NOMO-1 (cell line): ENCODE measurements around the gene ASMT.
"Not testable (repeated sequence)": the region's sequence is repeated elsewhere in the genome, so short reads cannot be mapped to it uniquely, and the experiment has no call there.

Experiments
- DNase-seq, 2 experiments: peaks; one replicate each; lab custom pipeline; 2025; ENCODE audit not compliant: unreplicated experiment in 2 of 2; lab: John Stamatoyannopoulos, UW

Gene ASMT

GRCh38 chrX:1646009-1646408, 31.1 kb downstream of the ASMT start:
- no peak for DNase-seq

- DNase-seq: no peak
Measured at GRCh38 chrX:1649621-1650020, 34.8 kb downstream of the ASMT start.

GRCh38 chrX:1652011-1652811, 37.4 kb downstream of the ASMT start:
- peak; percentile 64 to 80 for DNase-seq

GRCh38 chrX:1656379-1656778, 41.5 kb downstream of the ASMT start:
- no peak for DNase-seq

GRCh38 chrX:1657367-1658070, 42.7 kb downstream of the ASMT start:
- peak; percentile 80 to 85 for DNase-seq

- no peak for DNase-seq
Measured at GRCh38 chrX:1658071-1658491, 43.2 kb downstream of the ASMT start.

- no peak for DNase-seq
Measured at GRCh38 chrX:1659664-1660461, 45.0 kb downstream of the ASMT start.

GRCh38 chrX:1661048-1661921, 46.4 kb downstream of the ASMT start:
- DNase-seq: no peak

GRCh38 chrX:1661922-1662221, 47.0 kb downstream of the ASMT start:
- DNase-seq: no peak

GRCh38 chrX:1667566-1667965, 52.7 kb downstream of the ASMT start:
- no peak for DNase-seq

- peak; percentile 7 to 43 for DNase-seq
Measured at GRCh38 chrX:1673337-1673736, 58.5 kb downstream of the ASMT start.

- no peak for DNase-seq
Measured at GRCh38 chrX:1676866-1677265, 62.0 kb downstream of the ASMT start.

GRCh38 chrX:1679238-1679637, 64.4 kb downstream of the ASMT start:
- DNase-seq: no peak

- DNase-seq: no peak
Measured at GRCh38 chrX:1681439-1681838, 66.6 kb downstream of the ASMT start.

- DNase-seq: not testable (repeated sequence)
Measured at GRCh38 chrX:1681856-1682255, 67.0 kb downstream of the ASMT start.

GRCh38 chrX:1682501-1682900, 67.6 kb downstream of the ASMT start:
- not testable (repeated sequence) for DNase-seq

GRCh38 chrX:1684883-1685282, 70.0 kb downstream of the ASMT start:
- not testable (repeated sequence) for DNase-seq

GRCh38 chrX:1685444-1685880, 70.6 kb downstream of the ASMT start:
- not testable (repeated sequence) for DNase-seq

GRCh38 chrX:1686642-1687041, 71.8 kb downstream of the ASMT start:
- DNase-seq: no peak
